SK-N-SH treated with all-trans-retinoic acid at 6 μM for 48 hours (cell line): ENCODE data around the gene RNF10.
A peak's percentile ranks its signal among the peaks of the same experiment; 100 is the strongest.
"Not testable (repeated sequence)": the region's sequence is repeated elsewhere in the genome, so short reads cannot be mapped to it uniquely, and the experiment has no call there.

Source experiments
- ATAC-seq: fragments of 200-7000 bp; cut with Tn5 transposase; 3 replicates; pipeline ENCODE4 v1.9.1; 2020; ENCODE audit warnings: mild to moderate bottlenecking, moderate library complexity
- ARNTL ChIP-seq: fragments of 450-650 bp; formaldehyde crosslinking; IDR thresholded peaks from 2 replicates; pipeline ENCODE4 v1.5.0; 2020; ENCODE audit warnings: low read depth, mild to moderate bottlenecking, moderate library complexity, borderline replicate concordance
- BACH2 ChIP-seq: fragments of 250-450 bp; sonication (Bioruptor Pico); IDR thresholded peaks from 2 replicates; pipeline ENCODE4 v1.9.0; 2021; ENCODE audit warnings: mild to moderate bottlenecking, borderline replicate concordance
- CSDC2 ChIP-seq: fragments of 250-450 bp; sonication (Bioruptor Pico); IDR thresholded peaks from 2 replicates; pipeline ENCODE4 v1.5.0; 2020; ENCODE audit warnings: mild to moderate bottlenecking, moderate library complexity
- GLIS3 ChIP-seq: fragments of 250-450 bp; sonication (Bioruptor Pico); IDR thresholded peaks from 2 replicates; pipeline ENCODE4 v1.5.0; 2020; ENCODE audit warnings: mild to moderate bottlenecking, moderate library complexity
- ISL1 ChIP-seq: fragments of 250-450 bp; sonication (Bioruptor Pico); IDR thresholded peaks from 2 replicates; pipeline ENCODE4 v2.1.2; 2022; ENCODE audit warnings: mild to moderate bottlenecking, moderate library complexity
- OSR1 ChIP-seq: fragments of 250-450 bp; sonication (Bioruptor Pico); IDR thresholded peaks from 2 replicates; pipeline ENCODE4 v1.8.0; 2022; ENCODE audit warnings: moderate library complexity, mild to moderate bottlenecking, inconsistent platforms
- PPARA ChIP-seq: fragments of 250-450 bp; sonication (Bioruptor Pico); IDR thresholded peaks from 2 replicates; pipeline ENCODE4 v1.5.0; 2020; ENCODE audit warnings: mild to moderate bottlenecking, borderline replicate concordance
- SNAI2 ChIP-seq: fragments of 250-450 bp; sonication (Bioruptor Pico); IDR thresholded peaks from 2 replicates; pipeline ENCODE4 v1.5.0; 2020; ENCODE audit warnings: mild to moderate bottlenecking, moderate library complexity
- TOX ChIP-seq: fragments of 250-450 bp; sonication (Bioruptor Pico); IDR thresholded peaks from 2 replicates; pipeline ENCODE4 v1.8.0; 2021; ENCODE audit warnings: mild to moderate bottlenecking, moderate library complexity, borderline replicate concordance
- TSHZ2 ChIP-seq: fragments of 250-450 bp; sonication (Bioruptor Pico); IDR thresholded peaks from 2 replicates; pipeline ENCODE4 v1.5.0; 2020; ENCODE audit warnings: mild to moderate bottlenecking, moderate library complexity
- ZC3H10 ChIP-seq: fragments of 250-450 bp; sonication (Bioruptor Pico); IDR thresholded peaks from 2 replicates; pipeline ENCODE4 v1.5.1; 2021; ENCODE audit warnings: mild to moderate bottlenecking, moderate library complexity
- ZFP3 ChIP-seq: fragments of 250-450 bp; sonication (Bioruptor Pico); IDR thresholded peaks from 2 replicates; pipeline ENCODE4 v1.5.0; 2020; ENCODE audit warnings: mild to moderate bottlenecking, moderate library complexity
- ZNF70 ChIP-seq: fragments of 450-650 bp; formaldehyde crosslinking; IDR thresholded peaks from 2 replicates; pipeline ENCODE4 v1.5.0; 2020; ENCODE audit warnings: mild to moderate bottlenecking, moderate library complexity
- ZNF8 ChIP-seq: fragments of 450-650 bp; formaldehyde crosslinking; IDR thresholded peaks from 2 replicates; pipeline ENCODE4 v1.5.0; 2020; ENCODE audit warnings: mild to moderate bottlenecking, moderate library complexity
- TF ChIP-seq, protein P1 (sequence below): fragments of 250-450 bp; sonication (Bioruptor Pico); IDR thresholded peaks from 2 replicates; pipeline ENCODE4 v1.8.0; 2021; ENCODE audit warnings: low read depth, mild to moderate bottlenecking, moderate library complexity, borderline replicate concordance
- TF ChIP-seq, protein P2 (sequence below): fragments of 250-450 bp; sonication (Bioruptor Pico); IDR thresholded peaks from 2 replicates; pipeline ENCODE4 v1.5.1; 2020; ENCODE audit warnings: low read depth, mild to moderate bottlenecking, moderate library complexity
- TF ChIP-seq, protein P3 (sequence below): fragments of 250-450 bp; sonication (Bioruptor Pico); IDR thresholded peaks from 2 replicates; pipeline ENCODE4 v1.8.0; 2020; ENCODE audit warnings: mild to moderate bottlenecking, moderate library complexity, borderline replicate concordance

RNF10 gene

GRCh38 chr12:120515496-120515895, 18.7 kb upstream of the RNF10 start (continued):
- no peak for TF ChIP-seq GLIS3 (CRISPR knock-in tag)
- TF ChIP-seq, protein P1, sequence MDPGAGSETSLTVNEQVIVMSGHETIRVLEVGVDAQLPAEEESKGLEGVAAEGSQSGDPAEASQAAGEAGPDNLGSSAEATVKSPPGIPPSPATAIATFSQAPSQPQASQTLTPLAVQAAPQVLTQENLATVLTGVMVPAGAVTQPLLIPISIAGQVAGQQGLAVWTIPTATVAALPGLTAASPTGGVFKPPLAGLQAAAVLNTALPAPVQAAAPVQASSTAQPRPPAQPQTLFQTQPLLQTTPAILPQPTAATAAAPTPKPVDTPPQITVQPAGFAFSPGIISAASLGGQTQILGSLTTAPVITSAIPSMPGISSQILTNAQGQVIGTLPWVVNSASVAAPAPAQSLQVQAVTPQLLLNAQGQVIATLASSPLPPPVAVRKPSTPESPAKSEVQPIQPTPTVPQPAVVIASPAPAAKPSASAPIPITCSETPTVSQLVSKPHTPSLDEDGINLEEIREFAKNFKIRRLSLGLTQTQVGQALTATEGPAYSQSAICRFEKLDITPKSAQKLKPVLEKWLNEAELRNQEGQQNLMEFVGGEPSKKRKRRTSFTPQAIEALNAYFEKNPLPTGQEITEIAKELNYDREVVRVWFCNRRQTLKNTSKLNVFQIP (CRISPR knock-in tag), result no peak
- TF ChIP-seq OSR1 (CRISPR knock-in tag), result no peak

DNA sequence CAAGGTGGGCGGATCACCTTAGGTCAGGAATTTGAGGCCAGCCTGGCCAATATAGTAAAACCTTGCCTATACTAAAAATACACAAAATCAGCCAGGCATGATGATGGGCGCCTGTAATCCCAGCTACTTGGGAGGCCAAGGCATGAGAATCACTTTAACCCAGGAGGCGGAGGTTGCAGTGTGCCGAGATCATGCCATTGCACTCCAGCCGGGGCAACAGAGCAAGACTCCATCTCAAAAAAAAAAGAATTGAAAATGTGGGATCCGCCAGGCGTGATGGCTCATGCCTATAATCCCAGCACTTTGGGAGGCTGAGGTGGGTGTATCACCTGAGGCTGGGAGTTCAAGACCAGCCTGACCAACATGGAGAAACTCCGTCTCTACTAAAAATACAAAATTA, 14.8 kb upstream of the RNF10 start:
- not testable (repeated sequence) for ATAC-seq

GRCh38 chr12:120522568-120522967, 11.6 kb upstream of the RNF10 start:
- no peak for ATAC-seq
- TF ChIP-seq PPARA (CRISPR knock-in tag) (no peak), ARNTL (no peak), OSR1 (CRISPR knock-in tag) (no peak)
- TF ChIP-seq, protein P2, sequence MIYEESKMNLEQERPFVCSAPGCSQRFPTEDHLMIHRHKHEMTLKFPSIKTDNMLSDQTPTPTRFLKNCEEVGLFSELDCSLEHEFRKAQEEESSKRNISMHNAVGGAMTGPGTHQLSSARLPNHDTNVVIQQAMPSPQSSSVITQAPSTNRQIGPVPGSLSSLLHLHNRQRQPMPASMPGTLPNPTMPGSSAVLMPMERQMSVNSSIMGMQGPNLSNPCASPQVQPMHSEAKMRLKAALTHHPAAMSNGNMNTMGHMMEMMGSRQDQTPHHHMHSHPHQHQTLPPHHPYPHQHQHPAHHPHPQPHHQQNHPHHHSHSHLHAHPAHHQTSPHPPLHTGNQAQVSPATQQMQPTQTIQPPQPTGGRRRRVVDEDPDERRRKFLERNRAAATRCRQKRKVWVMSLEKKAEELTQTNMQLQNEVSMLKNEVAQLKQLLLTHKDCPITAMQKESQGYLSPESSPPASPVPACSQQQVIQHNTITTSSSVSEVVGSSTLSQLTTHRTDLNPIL (CRISPR knock-in tag), result no peak

DNA sequence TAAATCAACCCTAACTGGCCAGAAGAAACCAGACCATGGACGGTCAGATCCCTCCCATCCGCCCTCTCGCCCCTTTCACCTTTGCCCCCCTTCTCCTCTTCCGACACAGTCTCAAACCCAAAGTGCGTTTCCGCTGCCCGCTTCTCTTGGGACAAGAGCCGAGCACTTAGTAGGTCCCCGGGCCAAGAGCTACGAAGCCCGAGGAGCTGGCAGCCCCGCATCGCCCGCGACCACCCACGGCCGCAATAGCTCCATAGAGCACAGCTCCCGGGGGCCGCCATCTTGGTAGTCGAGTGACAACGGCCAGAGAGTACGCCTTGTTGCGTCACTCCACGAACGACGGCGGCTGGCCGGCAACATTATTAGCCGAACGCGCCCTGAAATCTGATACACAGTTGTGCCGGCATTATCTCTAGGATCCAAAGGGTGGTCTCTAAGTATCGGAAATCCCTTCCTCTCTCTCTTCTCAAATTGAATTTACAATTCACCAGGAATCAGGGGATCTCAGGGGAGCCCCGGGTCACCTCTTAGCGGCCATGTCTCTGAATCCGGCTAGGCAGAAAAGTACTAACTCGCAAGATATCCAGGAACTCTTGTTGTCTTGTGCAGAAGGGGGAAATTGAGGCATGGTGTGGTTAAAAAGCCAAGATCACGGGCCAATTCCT, 5.2 kb upstream of the RNF10 start, which contains the start of gene COQ5:
Gene COQ5, minus strand, starts transcription at position 298 of the 665 bp plus-strand sequence. Its CDS starts 17 bp downstream, at position 281.
- TF ChIP-seq CSDC2 (CRISPR knock-in tag) (0 out of 2 replicates have a peak, but pooled peaks have one; percentile 51), ZNF8 (CRISPR knock-in tag) (peak; percentile 4; the same call in 1 of the 2 replicates), OSR1 (CRISPR knock-in tag) (no peak), ZFP3 (CRISPR knock-in tag) (peak; percentile 54; the same call in 1 of the 2 replicates), TSHZ2 (CRISPR knock-in tag) (peak; percentile 67; the same call in 1 of the 2 replicates)
- ATAC-seq, result peak; percentile 98

GRCh38 chr12:120529641-120530417, 4.3 kb upstream of the RNF10 start:
- no peak for ATAC-seq
- TF ChIP-seq ISL1 (CRISPR knock-in tag) (no peak), TSHZ2 (CRISPR knock-in tag) (no peak), GLIS3 (CRISPR knock-in tag) (no peak), SNAI2 (CRISPR knock-in tag) (no peak), TOX (CRISPR knock-in tag) (no peak), BACH2 (no peak), ZNF8 (CRISPR knock-in tag) (no peak), PPARA (CRISPR knock-in tag) (no peak), CSDC2 (CRISPR knock-in tag) (no peak), ZNF70 (CRISPR knock-in tag) (no peak), ZC3H10 (CRISPR knock-in tag) (no peak)
- TF ChIP-seq, protein P3, sequence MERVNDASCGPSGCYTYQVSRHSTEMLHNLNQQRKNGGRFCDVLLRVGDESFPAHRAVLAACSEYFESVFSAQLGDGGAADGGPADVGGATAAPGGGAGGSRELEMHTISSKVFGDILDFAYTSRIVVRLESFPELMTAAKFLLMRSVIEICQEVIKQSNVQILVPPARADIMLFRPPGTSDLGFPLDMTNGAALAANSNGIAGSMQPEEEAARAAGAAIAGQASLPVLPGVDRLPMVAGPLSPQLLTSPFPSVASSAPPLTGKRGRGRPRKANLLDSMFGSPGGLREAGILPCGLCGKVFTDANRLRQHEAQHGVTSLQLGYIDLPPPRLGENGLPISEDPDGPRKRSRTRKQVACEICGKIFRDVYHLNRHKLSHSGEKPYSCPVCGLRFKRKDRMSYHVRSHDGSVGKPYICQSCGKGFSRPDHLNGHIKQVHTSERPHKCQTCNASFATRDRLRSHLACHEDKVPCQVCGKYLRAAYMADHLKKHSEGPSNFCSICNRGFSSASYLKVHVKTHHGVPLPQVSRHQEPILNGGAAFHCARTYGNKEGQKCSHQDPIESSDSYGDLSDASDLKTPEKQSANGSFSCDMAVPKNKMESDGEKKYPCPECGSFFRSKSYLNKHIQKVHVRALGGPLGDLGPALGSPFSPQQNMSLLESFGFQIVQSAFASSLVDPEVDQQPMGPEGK (CRISPR knock-in tag), result no peak
- TF ChIP-seq, protein P2 (CRISPR knock-in tag), result no peak
- TF ChIP-seq, protein P1 (CRISPR knock-in tag), result no peak
